PC-9 (cell line): ENCODE measurements around the gene TCAF1. TPM values are rescaled to one million over a fixed set of nuclear protein-coding genes. Genes with fewer than 3 reads are reported as not detected.

Source experiments
- BruUV-seq: library from RNA; stranded (reverse); fragments of 400-500 nt; replicated peaks from 2 replicates; lab custom pipeline; 2021; lab: Mats Ljungman, UMichigan
- CTCF ChIA-PET: fragments of 300-600 bp; sonication (Branson Sonifier 250); formaldehyde crosslinking; loops from one replicate; lab custom pipeline; 2022; ENCODE audit warnings: antibody characterized with exemption; lab: Charles Lee
- POLR2A ChIA-PET: fragments of 300-600 bp; sonication (Branson Sonifier 250); formaldehyde crosslinking; loops from one replicate; lab custom pipeline; 2022; ENCODE audit warnings: antibody characterized with exemption; ENCODE audit not compliant: unreplicated experiment; lab: Charles Lee
- DNase-seq, 2 experiments: peaks; one replicate each; pipeline versions ENCODE4 v3.0.0 to v3.0.0-alpha.2; 2015 to 2022; ENCODE audit warnings: mixed read lengths in 1 of 2
- H2AFZ ChIP-seq: fragments of 200-600 bp; sonication (generic); 2 replicates; pipeline ENCODE4 v1.8.1; 2017; ENCODE audit warnings: antibody characterized with exemption
- H3F3A ChIP-seq: fragments of 200-600 bp; sonication (generic); 2 replicates; pipeline ENCODE4 v1.8.1; 2017; ENCODE audit warnings: antibody characterized with exemption, mild to moderate bottlenecking, low read depth; ENCODE audit not compliant: insufficient read depth
- H3K27ac ChIP-seq: fragments of 200-600 bp; sonication (generic); 2 replicates; pipeline ENCODE4 v1.6.1; 2016; ENCODE audit warnings: mixed run types
- H3K27me3 ChIP-seq: fragments of 200-600 bp; sonication (generic); 2 replicates; pipeline ENCODE4 v1.6.1; 2016; ENCODE audit warnings: low read depth, mixed run types; ENCODE audit not compliant: insufficient read depth
- H3K36me3 ChIP-seq: fragments of 200-600 bp; sonication (generic); 2 replicates; pipeline ENCODE4 v1.6.1; 2016; ENCODE audit warnings: low read depth, mixed run types
- H3K4me1 ChIP-seq: fragments of 200-600 bp; sonication (generic); replicated peaks from 2 replicates; pipeline ENCODE4 v1.6.1; 2016; ENCODE audit warnings: mixed run types; ENCODE audit not compliant: insufficient read depth
- H3K4me2 ChIP-seq: fragments of 200-600 bp; sonication (generic); 2 replicates; pipeline ENCODE4 v1.6.1; 2017; ENCODE audit warnings: mixed run types
- H3K4me3 ChIP-seq: fragments of 200-600 bp; sonication (generic); 2 replicates; pipeline ENCODE4 v1.6.1; 2016; ENCODE audit warnings: mixed run types
- H3K79me2 ChIP-seq: fragments of 200-600 bp; sonication (generic); 2 replicates; pipeline ENCODE4 v1.6.1; 2017; ENCODE audit warnings: low read depth, mixed run types
- H3K9me2 ChIP-seq: fragments of 200-600 bp; sonication (generic); 2 replicates; pipeline ENCODE4 v1.8.1; 2017; ENCODE audit warnings: mild to moderate bottlenecking; ENCODE audit not compliant: insufficient read depth
- H3K9me3 ChIP-seq: fragments of 200-600 bp; sonication (generic); 2 replicates; pipeline ENCODE4 v1.8.1; 2016; ENCODE audit warnings: low read depth; ENCODE audit not compliant: insufficient read depth
- H4K20me1 ChIP-seq: fragments of 200-600 bp; sonication (generic); 2 replicates; pipeline ENCODE4 v1.8.1; 2017; ENCODE audit not compliant: insufficient read depth
- EZH2 ChIP-seq: fragments of 200-600 bp; sonication (generic); IDR thresholded peaks from 2 replicates; pipeline ENCODE4 v1.8.0; 2017; ENCODE audit warnings: antibody characterized with exemption, low read depth
- intact Hi-C: fragments of 100-400 bp; cut with micrococcal nuclease; formaldehyde crosslinking; loops from one replicate; pipeline ENCODE4 v1.10.0; 2022; ENCODE audit not compliant: unreplicated experiment
- total RNA-seq: library from RNA; stranded (reverse); gene quantifications from 2 replicates; pipeline ENCODE4 v1.2.3, GENCODE V29; 2021
- TF ChIP-seq, protein P1 (sequence below): fragments of 200-600 bp; sonication (generic); conservative IDR thresholded peaks from 2 replicates; pipeline ENCODE4 v1.6.1; 2017; ENCODE audit warnings: mixed run types, antibody characterized with exemption, mild to moderate bottlenecking, moderate library complexity

The TCAF1 gene
- total RNA-seq, 1 experiment from 2014 or later: 44.6 TPM

DNA sequence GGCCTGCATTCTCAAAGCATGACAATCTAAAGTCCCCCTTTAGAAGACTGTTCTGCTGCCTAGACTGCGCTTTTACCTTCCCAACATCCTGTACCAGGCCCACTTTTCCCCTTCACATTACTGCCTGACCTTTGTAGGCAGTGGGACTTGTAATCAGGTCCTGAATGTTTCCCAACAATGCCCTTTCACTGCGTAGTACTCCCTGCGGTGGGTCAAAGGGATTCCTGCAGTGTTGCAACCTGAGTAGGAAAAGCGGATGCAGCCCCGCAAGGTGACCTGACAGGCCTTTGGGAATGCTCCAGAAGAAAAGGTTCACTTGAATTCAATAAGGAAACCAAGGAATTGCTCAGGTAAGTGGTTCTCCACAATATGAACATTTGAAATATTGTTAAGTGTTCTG, 4.9 kb upstream of the TCAF1 start:
- Histone ChIP-seq H3K27me3 (no peaks in the 10 kb centered on the region), H4K20me1 (no peaks in the 10 kb centered on the region), H3K9me2 (no peaks in the 10 kb centered on the region), H3K9me3 (no peaks in the 10 kb centered on the region), H3K4me3 (no peak overlapping the region), H2AFZ (no peak overlapping the region), H3K4me1 (no peaks in the 10 kb centered on the region), H3K36me3 (no peaks in the 10 kb centered on the region), H3F3A (no peaks in the 10 kb centered on the region), H3K27ac (no peak overlapping the region), H3K4me2 (no peak overlapping the region), H3K79me2 (no peaks in the 10 kb centered on the region)
- DNase-seq: no peak
- CTCF ChIA-PET: no interaction called here
- BruUV-seq: no TSS peak
- TF ChIP-seq, protein P1, sequence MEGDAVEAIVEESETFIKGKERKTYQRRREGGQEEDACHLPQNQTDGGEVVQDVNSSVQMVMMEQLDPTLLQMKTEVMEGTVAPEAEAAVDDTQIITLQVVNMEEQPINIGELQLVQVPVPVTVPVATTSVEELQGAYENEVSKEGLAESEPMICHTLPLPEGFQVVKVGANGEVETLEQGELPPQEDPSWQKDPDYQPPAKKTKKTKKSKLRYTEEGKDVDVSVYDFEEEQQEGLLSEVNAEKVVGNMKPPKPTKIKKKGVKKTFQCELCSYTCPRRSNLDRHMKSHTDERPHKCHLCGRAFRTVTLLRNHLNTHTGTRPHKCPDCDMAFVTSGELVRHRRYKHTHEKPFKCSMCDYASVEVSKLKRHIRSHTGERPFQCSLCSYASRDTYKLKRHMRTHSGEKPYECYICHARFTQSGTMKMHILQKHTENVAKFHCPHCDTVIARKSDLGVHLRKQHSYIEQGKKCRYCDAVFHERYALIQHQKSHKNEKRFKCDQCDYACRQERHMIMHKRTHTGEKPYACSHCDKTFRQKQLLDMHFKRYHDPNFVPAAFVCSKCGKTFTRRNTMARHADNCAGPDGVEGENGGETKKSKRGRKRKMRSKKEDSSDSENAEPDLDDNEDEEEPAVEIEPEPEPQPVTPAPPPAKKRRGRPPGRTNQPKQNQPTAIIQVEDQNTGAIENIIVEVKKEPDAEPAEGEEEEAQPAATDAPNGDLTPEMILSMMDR: no peak
- TF ChIP-seq EZH2: no peak
- POLR2A ChIA-PET: no interaction called here
- intact Hi-C loops: no loop called here

DNA sequence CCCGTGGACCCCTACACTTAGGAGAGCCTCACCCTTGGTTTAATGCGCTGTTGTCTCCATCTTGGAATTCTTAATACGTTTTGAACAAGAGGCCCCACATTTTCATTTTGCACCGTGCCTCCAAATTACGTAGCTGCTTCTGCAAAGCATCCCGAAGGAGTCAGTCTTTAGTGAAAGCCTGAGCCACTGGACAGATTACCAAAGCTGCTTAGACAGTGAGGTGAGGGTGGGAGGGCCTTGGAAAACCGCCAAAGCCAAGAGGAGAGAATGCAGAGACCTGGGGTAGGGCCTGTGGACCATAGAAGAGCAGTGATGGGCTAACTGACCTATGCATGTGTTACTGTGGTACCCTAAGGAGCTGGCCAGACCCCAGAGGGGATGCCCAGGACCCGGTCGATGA, 4.2 kb upstream of the TCAF1 start:
- H3F3A ChIP-seq: peaks cover 4% of the 10 kb centered on the region; the same call in 1 of the 2 replicates
- no peak overlapping the region for H2AFZ ChIP-seq
- H3K4me2 ChIP-seq: no peak overlapping the region
- H3K27me3 ChIP-seq: no peaks in the 10 kb centered on the region
- no peak for TF ChIP-seq EZH2
- TF ChIP-seq, protein P1: no peak
- H3K27ac ChIP-seq: no peak overlapping the region
- no peak for DNase-seq
- H3K9me3 ChIP-seq: no peaks in the 10 kb centered on the region
- H3K79me2 ChIP-seq: no peaks in the 10 kb centered on the region
- no peak overlapping the region for H3K4me3 ChIP-seq
- BruUV-seq: no TSS peak
- H3K4me1 ChIP-seq: no peaks in the 10 kb centered on the region
- POLR2A ChIA-PET: interaction anchor here (0.6 kb wide), 1 partner anchor 149 kb away, joined by 4 read pairs; no protein-coding TSS in a partner anchor
- H4K20me1 ChIP-seq: no peaks in the 10 kb centered on the region
- H3K36me3 ChIP-seq: no peaks in the 10 kb centered on the region
- no peaks in the 10 kb centered on the region for H3K9me2 ChIP-seq
- CTCF ChIA-PET: no interaction called here
- intact Hi-C loops: no loop called here

DNA sequence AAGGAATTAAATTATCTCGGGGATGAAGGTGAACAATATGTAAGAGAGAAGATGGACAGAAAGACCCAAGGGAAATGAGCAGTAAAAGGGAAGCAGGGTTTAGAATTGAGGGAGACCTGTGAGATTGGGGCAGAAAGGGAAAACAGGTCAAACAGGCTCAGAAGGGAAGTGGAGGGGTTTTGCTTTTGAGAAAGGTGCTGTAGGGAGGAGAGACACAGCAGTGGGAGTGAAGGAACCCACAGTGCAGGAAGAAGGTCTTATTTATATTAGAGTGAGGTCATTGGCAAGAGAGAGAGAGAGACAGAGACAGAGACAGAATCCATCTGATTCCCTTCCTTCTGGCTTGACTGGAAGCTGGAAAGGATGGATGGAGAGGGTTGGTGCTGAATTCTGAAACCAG, 3.5 kb upstream of the TCAF1 start:
- H3K27me3 ChIP-seq: no peaks in the 10 kb centered on the region
- no peak overlapping the region for H2AFZ ChIP-seq
- H3K36me3 ChIP-seq: no peaks in the 10 kb centered on the region
- H3K4me1 ChIP-seq: peaks cover 5% of the 10 kb centered on the region
- no peak overlapping the region for H3K4me3 ChIP-seq
- H4K20me1 ChIP-seq: no peaks in the 10 kb centered on the region
- no peaks in the 10 kb centered on the region for H3K9me3 ChIP-seq
- H3K79me2 ChIP-seq: peaks cover 6% of the 10 kb centered on the region
- H3K9me2 ChIP-seq: no peaks in the 10 kb centered on the region
- no peak overlapping the region for H3K27ac ChIP-seq
- no TSS peak for BruUV-seq
- TF ChIP-seq EZH2: no peak
- TF ChIP-seq, protein P1: no peak
- H3K4me2 ChIP-seq: no peak overlapping the region
- peaks cover 10% of the 10 kb centered on the region; the same call in 1 of the 2 replicates for H3F3A ChIP-seq
- CTCF ChIA-PET: no interaction called here
- POLR2A ChIA-PET: interaction anchor here (0.6 kb wide), 1 partner anchor 150 kb away, joined by 4 read pairs; no protein-coding TSS in a partner anchor
- DNase-seq: no peak
- intact Hi-C loops: no loop called here
